SK-N-SH treated with all-trans-retinoic acid at 6 μM for 48 hours (cell line): ENCODE results near the gene STOX1.

ENCODE experiments used
- ATAC-seq: fragments of 200-7000 bp; cut with Tn5 transposase; 3 replicates; pipeline ENCODE4 v1.9.1; 2020; ENCODE audit warnings: mild to moderate bottlenecking, moderate library complexity
- ARNTL ChIP-seq: fragments of 450-650 bp; formaldehyde crosslinking; IDR thresholded peaks from 2 replicates; pipeline ENCODE4 v1.5.0; 2020; ENCODE audit warnings: low read depth, mild to moderate bottlenecking, moderate library complexity, borderline replicate concordance
- ESRRG ChIP-seq: fragments of 250-450 bp; sonication (Bioruptor Pico); IDR thresholded peaks from 2 replicates; pipeline ENCODE4 v1.6.1; 2021; ENCODE audit warnings: mild to moderate bottlenecking
- GLIS3 ChIP-seq: fragments of 250-450 bp; sonication (Bioruptor Pico); IDR thresholded peaks from 2 replicates; pipeline ENCODE4 v1.5.0; 2020; ENCODE audit warnings: mild to moderate bottlenecking, moderate library complexity
- ISL1 ChIP-seq: fragments of 250-450 bp; sonication (Bioruptor Pico); IDR thresholded peaks from 2 replicates; pipeline ENCODE4 v2.1.2; 2022; ENCODE audit warnings: mild to moderate bottlenecking, moderate library complexity
- OSR1 ChIP-seq: fragments of 250-450 bp; sonication (Bioruptor Pico); IDR thresholded peaks from 2 replicates; pipeline ENCODE4 v1.8.0; 2022; ENCODE audit warnings: moderate library complexity, mild to moderate bottlenecking, inconsistent platforms
- PPARA ChIP-seq: fragments of 250-450 bp; sonication (Bioruptor Pico); IDR thresholded peaks from 2 replicates; pipeline ENCODE4 v1.5.0; 2020; ENCODE audit warnings: mild to moderate bottlenecking, borderline replicate concordance
- RARB ChIP-seq: fragments of 250-450 bp; sonication (Bioruptor Pico); IDR thresholded peaks from 2 replicates; pipeline ENCODE4 v1.8.0; 2021; ENCODE audit warnings: mild to moderate bottlenecking, moderate library complexity
- SNAI2 ChIP-seq: fragments of 250-450 bp; sonication (Bioruptor Pico); IDR thresholded peaks from 2 replicates; pipeline ENCODE4 v1.5.0; 2020; ENCODE audit warnings: mild to moderate bottlenecking, moderate library complexity
- TCF4 ChIP-seq: fragments of 250-450 bp; sonication (Bioruptor Pico); IDR thresholded peaks from 2 replicates; pipeline ENCODE4 v1.8.0; 2021; ENCODE audit warnings: mild to moderate bottlenecking, moderate library complexity, borderline replicate concordance
- TOX ChIP-seq: fragments of 250-450 bp; sonication (Bioruptor Pico); IDR thresholded peaks from 2 replicates; pipeline ENCODE4 v1.8.0; 2021; ENCODE audit warnings: mild to moderate bottlenecking, moderate library complexity, borderline replicate concordance
- ZC3H10 ChIP-seq: fragments of 250-450 bp; sonication (Bioruptor Pico); IDR thresholded peaks from 2 replicates; pipeline ENCODE4 v1.5.1; 2021; ENCODE audit warnings: mild to moderate bottlenecking, moderate library complexity
- ZFP3 ChIP-seq: fragments of 250-450 bp; sonication (Bioruptor Pico); IDR thresholded peaks from 2 replicates; pipeline ENCODE4 v1.5.0; 2020; ENCODE audit warnings: mild to moderate bottlenecking, moderate library complexity
- ZNF565 ChIP-seq: fragments of 450-650 bp; formaldehyde crosslinking; conservative IDR thresholded peaks from 2 replicates; pipeline ENCODE4 v1.5.0; 2020; ENCODE audit warnings: low read depth, mild to moderate bottlenecking, moderate library complexity
- ZNF70 ChIP-seq: fragments of 450-650 bp; formaldehyde crosslinking; IDR thresholded peaks from 2 replicates; pipeline ENCODE4 v1.5.0; 2020; ENCODE audit warnings: mild to moderate bottlenecking, moderate library complexity
- ZNF8 ChIP-seq: fragments of 450-650 bp; formaldehyde crosslinking; IDR thresholded peaks from 2 replicates; pipeline ENCODE4 v1.5.0; 2020; ENCODE audit warnings: mild to moderate bottlenecking, moderate library complexity
- TF ChIP-seq, protein P1 (sequence below): fragments of 250-450 bp; sonication (Bioruptor Pico); IDR thresholded peaks from 2 replicates; pipeline ENCODE4 v1.5.1; 2020; ENCODE audit warnings: low read depth, mild to moderate bottlenecking, moderate library complexity
- TF ChIP-seq, protein P2 (sequence below): fragments of 250-450 bp; sonication (Bioruptor Pico); IDR thresholded peaks from 2 replicates; pipeline ENCODE4 v1.5.0; 2020; ENCODE audit warnings: mild to moderate bottlenecking, moderate library complexity
- TF ChIP-seq, protein P3 (sequence below): fragments of 250-450 bp; sonication (Bioruptor Pico); IDR thresholded peaks from 2 replicates; pipeline ENCODE4 v1.8.0; 2020; ENCODE audit warnings: mild to moderate bottlenecking, moderate library complexity, borderline replicate concordance
- TF ChIP-seq, protein P4 (sequence below): fragments of 250-450 bp; sonication (Bioruptor Pico); IDR thresholded peaks from 2 replicates; pipeline ENCODE4 v1.8.0; 2021; ENCODE audit warnings: low read depth, mild to moderate bottlenecking, moderate library complexity, borderline replicate concordance
- TF ChIP-seq, protein P5 (sequence below): fragments of 250-450 bp; sonication (Bioruptor Pico); IDR thresholded peaks from 2 replicates; pipeline ENCODE4 v1.5.1; 2021; ENCODE audit warnings: mild to moderate bottlenecking, moderate library complexity

The STOX1 gene

DNA sequence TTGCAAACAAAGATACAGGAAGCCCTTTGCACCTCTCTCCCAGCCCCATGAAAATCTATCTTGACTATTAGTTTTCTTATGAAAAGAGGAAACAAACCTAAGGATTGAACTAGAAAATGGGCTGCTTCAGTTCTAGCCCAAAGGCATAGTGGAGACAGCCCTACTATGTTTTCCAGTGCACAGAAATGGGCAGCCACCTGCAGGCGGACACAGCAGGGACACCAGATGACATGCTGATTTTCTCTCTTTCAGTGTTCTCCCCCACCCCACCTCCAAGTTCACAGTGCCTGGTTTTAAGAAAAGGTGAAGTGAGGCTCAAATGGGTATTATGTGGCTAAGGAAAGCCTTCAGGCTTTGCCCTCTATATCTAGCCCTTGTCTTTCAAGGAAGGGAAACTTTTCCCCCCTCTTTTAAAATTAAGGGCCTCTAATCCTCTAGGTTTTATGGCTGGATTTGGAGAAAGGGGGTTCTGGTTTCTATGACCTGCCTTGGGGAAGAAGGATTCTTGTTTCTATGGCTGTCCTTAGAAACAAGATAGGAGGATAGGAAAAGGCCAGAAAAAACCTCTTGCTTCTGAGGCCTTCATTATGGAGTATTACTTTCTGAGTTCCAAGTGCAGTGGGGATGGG, 50.3 kb downstream of the STOX1 start:
- TF ChIP-seq OSR1 (no peak), ZNF70 (CRISPR knock-in tag) (no peak), RARB (CRISPR knock-in tag) (no peak), ESRRG (CRISPR knock-in tag) (no peak), TOX (CRISPR knock-in tag) (no peak), ZNF565 (no peak), SNAI2 (CRISPR knock-in tag) (no peak), GLIS3 (CRISPR knock-in tag) (no peak), TCF4 (CRISPR knock-in tag) (no peak), ISL1 (no peak), ZFP3 (CRISPR knock-in tag) (no peak)
- TF ChIP-seq, protein P1, sequence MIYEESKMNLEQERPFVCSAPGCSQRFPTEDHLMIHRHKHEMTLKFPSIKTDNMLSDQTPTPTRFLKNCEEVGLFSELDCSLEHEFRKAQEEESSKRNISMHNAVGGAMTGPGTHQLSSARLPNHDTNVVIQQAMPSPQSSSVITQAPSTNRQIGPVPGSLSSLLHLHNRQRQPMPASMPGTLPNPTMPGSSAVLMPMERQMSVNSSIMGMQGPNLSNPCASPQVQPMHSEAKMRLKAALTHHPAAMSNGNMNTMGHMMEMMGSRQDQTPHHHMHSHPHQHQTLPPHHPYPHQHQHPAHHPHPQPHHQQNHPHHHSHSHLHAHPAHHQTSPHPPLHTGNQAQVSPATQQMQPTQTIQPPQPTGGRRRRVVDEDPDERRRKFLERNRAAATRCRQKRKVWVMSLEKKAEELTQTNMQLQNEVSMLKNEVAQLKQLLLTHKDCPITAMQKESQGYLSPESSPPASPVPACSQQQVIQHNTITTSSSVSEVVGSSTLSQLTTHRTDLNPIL (CRISPR knock-in tag): no peak
- TF ChIP-seq, protein P2, sequence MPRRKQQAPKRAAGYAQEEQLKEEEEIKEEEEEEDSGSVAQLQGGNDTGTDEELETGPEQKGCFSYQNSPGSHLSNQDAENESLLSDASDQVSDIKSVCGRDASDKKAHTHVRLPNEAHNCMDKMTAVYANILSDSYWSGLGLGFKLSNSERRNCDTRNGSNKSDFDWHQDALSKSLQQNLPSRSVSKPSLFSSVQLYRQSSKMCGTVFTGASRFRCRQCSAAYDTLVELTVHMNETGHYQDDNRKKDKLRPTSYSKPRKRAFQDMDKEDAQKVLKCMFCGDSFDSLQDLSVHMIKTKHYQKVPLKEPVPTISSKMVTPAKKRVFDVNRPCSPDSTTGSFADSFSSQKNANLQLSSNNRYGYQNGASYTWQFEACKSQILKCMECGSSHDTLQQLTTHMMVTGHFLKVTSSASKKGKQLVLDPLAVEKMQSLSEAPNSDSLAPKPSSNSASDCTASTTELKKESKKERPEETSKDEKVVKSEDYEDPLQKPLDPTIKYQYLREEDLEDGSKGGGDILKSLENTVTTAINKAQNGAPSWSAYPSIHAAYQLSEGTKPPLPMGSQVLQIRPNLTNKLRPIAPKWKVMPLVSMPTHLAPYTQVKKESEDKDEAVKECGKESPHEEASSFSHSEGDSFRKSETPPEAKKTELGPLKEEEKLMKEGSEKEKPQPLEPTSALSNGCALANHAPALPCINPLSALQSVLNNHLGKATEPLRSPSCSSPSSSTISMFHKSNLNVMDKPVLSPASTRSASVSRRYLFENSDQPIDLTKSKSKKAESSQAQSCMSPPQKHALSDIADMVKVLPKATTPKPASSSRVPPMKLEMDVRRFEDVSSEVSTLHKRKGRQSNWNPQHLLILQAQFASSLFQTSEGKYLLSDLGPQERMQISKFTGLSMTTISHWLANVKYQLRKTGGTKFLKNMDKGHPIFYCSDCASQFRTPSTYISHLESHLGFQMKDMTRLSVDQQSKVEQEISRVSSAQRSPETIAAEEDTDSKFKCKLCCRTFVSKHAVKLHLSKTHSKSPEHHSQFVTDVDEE (CRISPR knock-in tag): no peak
- TF ChIP-seq, protein P3, sequence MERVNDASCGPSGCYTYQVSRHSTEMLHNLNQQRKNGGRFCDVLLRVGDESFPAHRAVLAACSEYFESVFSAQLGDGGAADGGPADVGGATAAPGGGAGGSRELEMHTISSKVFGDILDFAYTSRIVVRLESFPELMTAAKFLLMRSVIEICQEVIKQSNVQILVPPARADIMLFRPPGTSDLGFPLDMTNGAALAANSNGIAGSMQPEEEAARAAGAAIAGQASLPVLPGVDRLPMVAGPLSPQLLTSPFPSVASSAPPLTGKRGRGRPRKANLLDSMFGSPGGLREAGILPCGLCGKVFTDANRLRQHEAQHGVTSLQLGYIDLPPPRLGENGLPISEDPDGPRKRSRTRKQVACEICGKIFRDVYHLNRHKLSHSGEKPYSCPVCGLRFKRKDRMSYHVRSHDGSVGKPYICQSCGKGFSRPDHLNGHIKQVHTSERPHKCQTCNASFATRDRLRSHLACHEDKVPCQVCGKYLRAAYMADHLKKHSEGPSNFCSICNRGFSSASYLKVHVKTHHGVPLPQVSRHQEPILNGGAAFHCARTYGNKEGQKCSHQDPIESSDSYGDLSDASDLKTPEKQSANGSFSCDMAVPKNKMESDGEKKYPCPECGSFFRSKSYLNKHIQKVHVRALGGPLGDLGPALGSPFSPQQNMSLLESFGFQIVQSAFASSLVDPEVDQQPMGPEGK: no peak
- TF ChIP-seq, protein P4, sequence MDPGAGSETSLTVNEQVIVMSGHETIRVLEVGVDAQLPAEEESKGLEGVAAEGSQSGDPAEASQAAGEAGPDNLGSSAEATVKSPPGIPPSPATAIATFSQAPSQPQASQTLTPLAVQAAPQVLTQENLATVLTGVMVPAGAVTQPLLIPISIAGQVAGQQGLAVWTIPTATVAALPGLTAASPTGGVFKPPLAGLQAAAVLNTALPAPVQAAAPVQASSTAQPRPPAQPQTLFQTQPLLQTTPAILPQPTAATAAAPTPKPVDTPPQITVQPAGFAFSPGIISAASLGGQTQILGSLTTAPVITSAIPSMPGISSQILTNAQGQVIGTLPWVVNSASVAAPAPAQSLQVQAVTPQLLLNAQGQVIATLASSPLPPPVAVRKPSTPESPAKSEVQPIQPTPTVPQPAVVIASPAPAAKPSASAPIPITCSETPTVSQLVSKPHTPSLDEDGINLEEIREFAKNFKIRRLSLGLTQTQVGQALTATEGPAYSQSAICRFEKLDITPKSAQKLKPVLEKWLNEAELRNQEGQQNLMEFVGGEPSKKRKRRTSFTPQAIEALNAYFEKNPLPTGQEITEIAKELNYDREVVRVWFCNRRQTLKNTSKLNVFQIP (CRISPR knock-in tag): no peak
- TF ChIP-seq, protein P5, sequence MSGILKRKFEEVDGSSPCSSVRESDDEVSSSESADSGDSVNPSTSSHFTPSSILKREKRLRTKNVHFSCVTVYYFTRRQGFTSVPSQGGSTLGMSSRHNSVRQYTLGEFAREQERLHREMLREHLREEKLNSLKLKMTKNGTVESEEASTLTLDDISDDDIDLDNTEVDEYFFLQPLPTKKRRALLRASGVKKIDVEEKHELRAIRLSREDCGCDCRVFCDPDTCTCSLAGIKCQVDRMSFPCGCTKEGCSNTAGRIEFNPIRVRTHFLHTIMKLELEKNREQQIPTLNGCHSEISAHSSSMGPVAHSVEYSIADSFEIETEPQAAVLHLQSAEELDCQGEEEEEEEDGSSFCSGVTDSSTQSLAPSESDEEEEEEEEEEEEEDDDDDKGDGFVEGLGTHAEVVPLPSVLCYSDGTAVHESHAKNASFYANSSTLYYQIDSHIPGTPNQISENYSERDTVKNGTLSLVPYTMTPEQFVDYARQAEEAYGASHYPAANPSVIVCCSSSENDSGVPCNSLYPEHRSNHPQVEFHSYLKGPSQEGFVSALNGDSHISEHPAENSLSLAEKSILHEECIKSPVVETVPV (CRISPR knock-in tag): no peak
- no peak for ATAC-seq

DNA sequence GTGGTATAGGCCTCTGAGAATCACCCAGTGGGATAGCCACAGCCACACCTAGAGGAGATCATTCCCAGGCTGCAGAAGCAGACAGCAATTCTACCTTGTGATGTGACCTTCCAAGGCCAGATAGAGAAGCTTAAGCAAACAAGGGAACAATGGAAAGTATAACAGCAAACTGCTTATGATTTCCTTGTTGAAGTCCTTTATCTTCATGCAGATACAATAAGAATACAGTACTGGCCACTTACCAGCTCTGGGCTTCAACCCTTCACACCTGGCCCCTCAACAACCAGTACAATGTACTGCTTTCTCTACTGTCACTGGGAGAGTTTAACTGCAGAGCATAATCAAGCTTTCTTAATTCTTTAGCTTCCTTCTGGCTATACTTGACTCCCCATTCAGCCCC, 51.2 kb downstream of the STOX1 start:
- TF ChIP-seq ZC3H10 (CRISPR knock-in tag): no peak
- TF ChIP-seq ZNF8 (CRISPR knock-in tag): no peak
- TF ChIP-seq TCF4 (CRISPR knock-in tag): no peak
- TF ChIP-seq, protein P2 (CRISPR knock-in tag): no peak
- no peak for TF ChIP-seq ISL1
- no peak for TF ChIP-seq ARNTL (CRISPR knock-in tag)
- no peak for TF ChIP-seq GLIS3 (CRISPR knock-in tag)
- TF ChIP-seq OSR1: no peak
- TF ChIP-seq, protein P1 (CRISPR knock-in tag): no peak
- no peak for TF ChIP-seq RARB (CRISPR knock-in tag)
- TF ChIP-seq TOX (CRISPR knock-in tag): no peak
- no peak for TF ChIP-seq PPARA
- ATAC-seq: no peak
